ENCODE results near the gene SDK1.

SDK1 gene

GRCh38 chr7:3494947-3495346 lies 193.9 kb downstream of the SDK1 start:
- no peak for TF ChIP-seq CTCF (IDR thresholded peaks at IDR 0.05; ENCODE audit: extremely low read depth, missing control alignments)
- no peak for DNase-seq (ENCODE audit: low spot score)

- no peak for TF ChIP-seq CTCF (IDR thresholded peaks at IDR 0.05; ENCODE audit: extremely low read depth, missing control alignments)
- no peak for DNase-seq (ENCODE audit: low spot score)
Observed at GRCh38 chr7:3495530-3495929, 194.5 kb downstream of the SDK1 start.

GRCh38 chr7:3495954-3496353 lies 194.9 kb downstream of the SDK1 start:
- TF ChIP-seq CTCF (IDR thresholded peaks at IDR 0.05; ENCODE audit: extremely low read depth, missing control alignments) = no peak
- DNase-seq (ENCODE audit: low spot score) = no peak

- DNase-seq (ENCODE audit: low spot score) = no peak
- TF ChIP-seq CTCF (IDR thresholded peaks at IDR 0.05; ENCODE audit: extremely low read depth, missing control alignments) = no peak
Observed at GRCh38 chr7:3497796-3498195, 196.7 kb downstream of the SDK1 start.

- no peak for DNase-seq (ENCODE audit: low spot score)
- no peak for TF ChIP-seq CTCF (IDR thresholded peaks at IDR 0.05; ENCODE audit: extremely low read depth, missing control alignments)
Observed at GRCh38 chr7:3501671-3502070, 200.6 kb downstream of the SDK1 start.

- no peak for DNase-seq (ENCODE audit: low spot score)
- no peak for TF ChIP-seq CTCF (IDR thresholded peaks at IDR 0.05; ENCODE audit: extremely low read depth, missing control alignments)
Observed at GRCh38 chr7:3504384-3504783, 203.3 kb downstream of the SDK1 start.

GRCh38 chr7:3510101-3511020 lies 209.3 kb downstream of the SDK1 start:
- no peak for TF ChIP-seq CTCF (IDR thresholded peaks at IDR 0.05; ENCODE audit: extremely low read depth, missing control alignments)
- DNase-seq (ENCODE audit: low spot score) = no peak

All from GM20000 (cell line).